Measurements from ENCODE around the gene FAM120A.

Gene FAM120A

GRCh38 chr9:93575796-93576257 lies 124.3 kb downstream of the FAM120A start:
- in situ Hi-C loops (cut with MboI; ENCODE audit: low sequenced_read_pairs) = no loop called here

- in situ Hi-C loops (cut with MboI; ENCODE audit: low sequenced_read_pairs) = no loop called here
These were observed 125.0 kb downstream of the FAM120A start, which contains the start of gene PHF2 for GRCh38 chr9:93576258-93577077. Gene PHF2 (plus strand): TSS chr9:93576584. CDS start chr9:93576774, 190 bp downstream.

GRCh38 chr9:93577078-93577974 lies 125.8 kb downstream of the FAM120A start:
- in situ Hi-C loops (cut with MboI; ENCODE audit: low sequenced_read_pairs) = no loop called here

- in situ Hi-C loops (cut with MboI; ENCODE audit: low sequenced_read_pairs) = no loop called here
These were observed 126.6 kb downstream of the FAM120A start for GRCh38 chr9:93577975-93578682.

- in situ Hi-C loops (cut with MboI; ENCODE audit: low sequenced_read_pairs) = no loop called here
These were observed 127.4 kb downstream of the FAM120A start for GRCh38 chr9:93578844-93579243.

- in situ Hi-C loops (cut with MboI; ENCODE audit: low sequenced_read_pairs) = no loop called here
These were observed 128.4 kb downstream of the FAM120A start for GRCh38 chr9:93579711-93580516.

- in situ Hi-C loops (cut with MboI; ENCODE audit: low sequenced_read_pairs) = no loop called here
These were observed 129.3 kb downstream of the FAM120A start for GRCh38 chr9:93580654-93581380.

- in situ Hi-C loops (cut with MboI; ENCODE audit: low sequenced_read_pairs) = no loop called here
These were observed 130.6 kb downstream of the FAM120A start for GRCh38 chr9:93582115-93582514.

GRCh38 chr9:93582550-93582949 lies 131.1 kb downstream of the FAM120A start:
- in situ Hi-C loops (cut with MboI; ENCODE audit: low sequenced_read_pairs) = no loop called here

- in situ Hi-C loops (cut with MboI; ENCODE audit: low sequenced_read_pairs) = no loop called here
These were observed 133.8 kb downstream of the FAM120A start for GRCh38 chr9:93585259-93585658.

GRCh38 chr9:93585695-93586094 lies 134.2 kb downstream of the FAM120A start:
- in situ Hi-C loops (cut with MboI; ENCODE audit: low sequenced_read_pairs) = no loop called here

- in situ Hi-C loops (cut with MboI; ENCODE audit: low sequenced_read_pairs) = no loop called here
These were observed 135.0 kb downstream of the FAM120A start for GRCh38 chr9:93586290-93587057.

- in situ Hi-C loops (cut with MboI; ENCODE audit: low sequenced_read_pairs) = no loop called here
These were observed 135.8 kb downstream of the FAM120A start for GRCh38 chr9:93587284-93587650.

- in situ Hi-C loops (cut with MboI; ENCODE audit: low sequenced_read_pairs) = no loop called here
These were observed 136.3 kb downstream of the FAM120A start for GRCh38 chr9:93587651-93588347.

GRCh38 chr9:93588641-93589609 lies 137.4 kb downstream of the FAM120A start:
- in situ Hi-C loops (cut with MboI; ENCODE audit: low sequenced_read_pairs) = no loop called here

- in situ Hi-C loops (cut with MboI; ENCODE audit: low sequenced_read_pairs) = no loop called here
These were observed 138.2 kb downstream of the FAM120A start for GRCh38 chr9:93589688-93590087.

GRCh38 chr9:93590609-93591234 lies 139.2 kb downstream of the FAM120A start:
- in situ Hi-C loops (cut with MboI; ENCODE audit: low sequenced_read_pairs) = no loop called here

Measured in HL-60/S4 treated with phorbol 12-myristate 13-acetate at 8.2 ng/mL for 4 days and 3 days (cell line).